Natural killer cell treated with Interleukin-12 subunit alpha and Interleukin-12 subunit beta and Interleukin-15 and Interleukin-18, amount 100 ng/mL, for 72 hours (primary cell): ENCODE data around the gene ARPP21. TPM values are rescaled to one million over a fixed set of nuclear protein-coding genes. Genes with fewer than 3 reads are reported as not detected.

Source experiments
- ATAC-seq, 2 donors: fragments of 150-1000 bp; cut with Tn5 transposase in 1 of 2; sonication (Bioruptor Pico), chemical (Tn5 transposase) in 1 of 2; 2 replicates each; pipeline ENCODE4 v1.10.0; 2021
- DNase-seq: peaks from one replicate; pipeline ENCODE4 v3.0.0; 2022; ENCODE audit warnings: low spot score
- H3K27ac Mint-ChIP-seq, 2 donors: 1 replicate in 1 of 2; 2 replicates in 1 of 2; pipeline ENCODE4 v1.8.0; 2022; ENCODE audit warnings: mixed read lengths in 2 of 2, mild to moderate bottlenecking in 1 of 2, moderate library complexity in 1 of 2
- H3K27me3 Mint-ChIP-seq, 2 donors: 1 replicate in 1 of 2; 2 replicates in 1 of 2; pipeline ENCODE4 v1.8.0; 2022; ENCODE audit warnings: mixed read lengths in 2 of 2
- H3K36me3 Mint-ChIP-seq: one replicate; pipeline ENCODE4 v1.8.0; 2022; ENCODE audit warnings: mixed read lengths
- H3K4me1 Mint-ChIP-seq, 2 donors: 1 replicate in 1 of 2; 2 replicates in 1 of 2; pipeline ENCODE4 v1.8.0; 2022; ENCODE audit warnings: low read depth in 2 of 2, mixed read lengths in 2 of 2, mild to moderate bottlenecking in 1 of 2
- H3K4me3 Mint-ChIP-seq: one replicate; pipeline ENCODE4 v1.8.0; 2022; ENCODE audit warnings: mixed read lengths
- H3K9me3 Mint-ChIP-seq: 2 replicates; pipeline ENCODE4 v1.8.0; 2022; ENCODE audit warnings: mixed read lengths
- total RNA-seq, 2 donors: library from RNA; stranded (reverse); gene quantifications; one replicate each; pipeline ENCODE4 v1.2.3, GENCODE V29; 2022

ARPP21 gene
- total RNA-seq, 2 donors from 2014 or later = not detected

GRCh38 chr3:35709691-35710090 is 70.4 kb downstream of the ARPP21 start:
- H3K27me3 Mint-ChIP-seq = no peaks in the 10 kb centered on the region
- H3K4me3 Mint-ChIP-seq = no peak overlapping the region
- no peaks in the 10 kb centered on the region for H3K4me1 Mint-ChIP-seq
- DNase-seq (no peak), ATAC-seq (no peak)
- H3K36me3 Mint-ChIP-seq = no peaks in the 10 kb centered on the region
- no peak overlapping the region for H3K27ac Mint-ChIP-seq
- H3K9me3 Mint-ChIP-seq = peaks cover 2% of the 10 kb centered on the region

GRCh38 chr3:35710554-35710953 is 71.2 kb downstream of the ARPP21 start:
- DNase-seq = no peak
- ATAC-seq = no peak
- H3K9me3 Mint-ChIP-seq = peaks cover 2% of the 10 kb centered on the region
- no peak overlapping the region for H3K27ac Mint-ChIP-seq
- H3K4me3 Mint-ChIP-seq = no peak overlapping the region
- no peaks in the 10 kb centered on the region for H3K36me3 Mint-ChIP-seq
- no peaks in the 10 kb centered on the region for H3K4me1 Mint-ChIP-seq
- H3K27me3 Mint-ChIP-seq = no peaks in the 10 kb centered on the region

GRCh38 chr3:35718921-35719320 is 79.6 kb downstream of the ARPP21 start:
- Mint-ChIP-seq H3K27ac (no peak overlapping the region), H3K4me3 (no peak overlapping the region), H3K27me3 (no peaks in the 10 kb centered on the region), H3K36me3 (no peaks in the 10 kb centered on the region), H3K9me3 (peaks cover 4% of the 10 kb centered on the region), H3K4me1 (no peaks in the 10 kb centered on the region)
- ATAC-seq (no peak), DNase-seq (no peak)

GRCh38 chr3:35721628-35722027 is 82.3 kb downstream of the ARPP21 start:
- no peak for ATAC-seq
- Mint-ChIP-seq H3K4me1 (no peaks in the 10 kb centered on the region), H3K27ac (no peak overlapping the region), H3K36me3 (no peaks in the 10 kb centered on the region), H3K4me3 (no peak overlapping the region), H3K9me3 (peaks cover 4% of the 10 kb centered on the region), H3K27me3 (no peaks in the 10 kb centered on the region)
- DNase-seq = no peak

- Mint-ChIP-seq H3K4me1 (no peaks in the 10 kb centered on the region), H3K4me3 (no peak overlapping the region), H3K27ac (no peak overlapping the region), H3K36me3 (no peaks in the 10 kb centered on the region), H3K27me3 (no peaks in the 10 kb centered on the region), H3K9me3 (no peaks in the 10 kb centered on the region)
- no peak for DNase-seq
- ATAC-seq = no peak
Observed at GRCh38 chr3:35722902-35723301, 83.6 kb downstream of the ARPP21 start.

- no peaks in the 10 kb centered on the region for H3K4me1 Mint-ChIP-seq
- H3K27me3 Mint-ChIP-seq = no peaks in the 10 kb centered on the region
- H3K36me3 Mint-ChIP-seq = no peaks in the 10 kb centered on the region
- H3K4me3 Mint-ChIP-seq = no peak overlapping the region
- no peak for DNase-seq
- ATAC-seq = no peak
- H3K9me3 Mint-ChIP-seq = no peaks in the 10 kb centered on the region
- no peak overlapping the region for H3K27ac Mint-ChIP-seq
Observed at GRCh38 chr3:35723480-35724097, 84.3 kb downstream of the ARPP21 start.

- DNase-seq = no peak
- H3K9me3 Mint-ChIP-seq = peaks cover 1% of the 10 kb centered on the region
- no peak for ATAC-seq
- H3K27me3 Mint-ChIP-seq = no peaks in the 10 kb centered on the region
- H3K36me3 Mint-ChIP-seq = no peaks in the 10 kb centered on the region
- H3K4me1 Mint-ChIP-seq = no peaks in the 10 kb centered on the region
- H3K4me3 Mint-ChIP-seq = no peak overlapping the region
- H3K27ac Mint-ChIP-seq = no peak overlapping the region
Observed at GRCh38 chr3:35724106-35724505, 84.8 kb downstream of the ARPP21 start.

GRCh38 chr3:35727179-35727578 is 87.9 kb downstream of the ARPP21 start:
- H3K27ac Mint-ChIP-seq = no peak overlapping the region
- ATAC-seq = no peak

GRCh38 chr3:35733341-35733740 is 94.0 kb downstream of the ARPP21 start:
- Mint-ChIP-seq H3K9me3 (peaks cover 14% of the 10 kb centered on the region), H3K4me3 (no peak overlapping the region), H3K27me3 (no peaks in the 10 kb centered on the region), H3K4me1 (no peaks in the 10 kb centered on the region), H3K36me3 (no peaks in the 10 kb centered on the region), H3K27ac (no peak overlapping the region)
- ATAC-seq (no peak), DNase-seq (no peak)

More at GRCh38 chr3:35727179-35727578, 87.9 kb downstream of the ARPP21 start:
- Mint-ChIP-seq H3K9me3 (peaks cover 4% of the 10 kb centered on the region), H3K36me3 (no peaks in the 10 kb centered on the region), H3K4me3 (no peak overlapping the region), H3K27me3 (no peaks in the 10 kb centered on the region), H3K4me1 (no peaks in the 10 kb centered on the region)
- DNase-seq = no peak

GRCh38 chr3:35733864-35734263 is 94.5 kb downstream of the ARPP21 start:
- Mint-ChIP-seq H3K27ac (no peak overlapping the region), H3K9me3 (peaks cover 14% of the 10 kb centered on the region), H3K4me3 (no peak overlapping the region), H3K27me3 (no peaks in the 10 kb centered on the region), H3K36me3 (no peaks in the 10 kb centered on the region), H3K4me1 (no peaks in the 10 kb centered on the region)
- no peak for DNase-seq
- ATAC-seq = no peak

- H3K4me3 Mint-ChIP-seq = no peak overlapping the region
- no peak overlapping the region for H3K27ac Mint-ChIP-seq
- H3K9me3 Mint-ChIP-seq = peaks cover 10% of the 10 kb centered on the region
- no peak for ATAC-seq
- no peak for DNase-seq
- no peaks in the 10 kb centered on the region for H3K4me1 Mint-ChIP-seq
- no peaks in the 10 kb centered on the region for H3K27me3 Mint-ChIP-seq
- H3K36me3 Mint-ChIP-seq = no peaks in the 10 kb centered on the region
Observed at GRCh38 chr3:35737080-35737479, 97.8 kb downstream of the ARPP21 start.

GRCh38 chr3:35737527-35737926 is 98.2 kb downstream of the ARPP21 start:
- no peaks in the 10 kb centered on the region for H3K4me1 Mint-ChIP-seq

GRCh38 chr3:35737934-35738706 is 98.8 kb downstream of the ARPP21 start:
- Mint-ChIP-seq H3K27me3 (no peaks in the 10 kb centered on the region), H3K4me1 (no peaks in the 10 kb centered on the region), H3K4me3 (no peak overlapping the region), H3K36me3 (no peaks in the 10 kb centered on the region), H3K9me3 (peaks cover 10% of the 10 kb centered on the region), H3K27ac (no peak overlapping the region)
- ATAC-seq (no peak), DNase-seq (no peak)

More at GRCh38 chr3:35737527-35737926, 98.2 kb downstream of the ARPP21 start:
- Mint-ChIP-seq H3K36me3 (no peaks in the 10 kb centered on the region), H3K27ac (no peak overlapping the region), H3K4me3 (no peak overlapping the region), H3K27me3 (no peaks in the 10 kb centered on the region), H3K9me3 (peaks cover 10% of the 10 kb centered on the region)
- ATAC-seq (no peak), DNase-seq (no peak)

GRCh38 chr3:35739181-35739809 is 100.0 kb downstream of the ARPP21 start:
- Mint-ChIP-seq H3K4me3 (no peak overlapping the region), H3K36me3 (no peaks in the 10 kb centered on the region), H3K9me3 (no peaks in the 10 kb centered on the region), H3K4me1 (no peaks in the 10 kb centered on the region), H3K27ac (no peak overlapping the region), H3K27me3 (no peaks in the 10 kb centered on the region)
- DNase-seq (no peak), ATAC-seq (no peak)
